Stimulated activated CD8-positive, alpha-beta memory T cell treated with anti-CD3 and anti-CD28 coated beads, Interleukin-7, amount 100 ng/mL, for 24 hours (primary cell): ENCODE results near the gene PLEKHG4B.
"Not testable (repeated sequence)": the region's sequence is repeated elsewhere in the genome, so short reads cannot be mapped to it uniquely, and the experiment has no call there.

Experiments used
- DNase-seq: peaks from one replicate; pipeline ENCODE4 v3.0.0-alpha.2; 2020; ENCODE audit warnings: low read depth

The PLEKHG4B gene

DNA sequence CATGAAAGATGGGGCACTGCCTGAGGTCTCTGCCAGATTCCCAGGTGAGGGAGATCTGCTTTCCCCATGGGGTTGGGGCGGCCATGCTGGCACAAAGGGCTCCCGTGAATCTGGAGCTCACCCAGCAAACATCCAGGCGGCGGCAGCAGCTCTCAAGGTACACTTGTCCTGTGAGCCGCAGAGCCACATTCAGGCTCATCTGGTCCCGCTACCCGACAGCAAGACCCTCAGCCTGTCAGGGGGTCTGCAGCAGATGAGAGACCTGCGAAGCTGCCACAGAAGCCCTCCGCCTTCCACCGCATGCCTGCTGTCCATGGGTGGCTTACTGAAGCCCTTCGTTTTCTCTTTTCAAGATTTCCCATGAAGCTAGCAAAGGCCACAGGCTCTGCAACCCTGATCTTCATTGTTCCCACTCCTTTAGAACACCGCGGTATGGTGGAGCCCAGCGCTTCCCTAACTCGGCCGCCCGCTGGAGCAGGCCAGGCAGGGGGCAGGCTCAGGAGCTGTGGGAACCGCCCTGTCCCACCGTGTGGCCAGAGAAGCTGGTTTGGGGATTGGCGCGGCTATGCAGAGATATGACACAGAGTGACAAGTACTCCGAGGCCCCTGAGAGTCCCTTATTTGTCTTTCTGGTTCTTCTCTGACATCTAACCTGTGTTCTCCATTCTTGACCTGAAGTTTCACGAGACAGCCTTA is 108.1 kb downstream of the PLEKHG4B start:
- no peak for DNase-seq

DNA sequence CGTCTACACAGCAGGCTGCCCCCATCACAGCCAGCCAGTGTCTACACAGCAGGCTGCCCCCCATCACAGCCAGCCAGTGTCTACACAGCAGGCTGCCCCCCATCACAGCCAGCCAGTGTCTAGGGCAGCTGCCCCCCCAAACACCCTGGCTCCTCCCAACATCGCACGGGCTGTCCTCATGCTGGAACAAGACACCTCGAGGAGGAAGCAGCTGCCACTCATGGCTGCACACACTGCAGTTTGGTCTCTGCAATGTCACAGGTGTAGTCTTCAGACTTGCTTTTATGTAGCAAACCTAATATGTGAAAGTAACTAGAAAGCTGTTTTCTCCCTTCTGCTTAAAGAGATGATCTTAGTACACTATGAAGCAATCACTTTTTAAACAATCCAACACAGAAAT is 109.0 kb downstream of the PLEKHG4B start:
- DNase-seq: no peak

GRCh38 chr5:201672-202071 is 109.7 kb downstream of the PLEKHG4B start:
- DNase-seq: no peak

GRCh38 chr5:203246-203930 is 111.4 kb downstream of the PLEKHG4B start:
- DNase-seq: no peak

GRCh38 chr5:204001-204400 is 112.0 kb downstream of the PLEKHG4B start:
- DNase-seq: no peak

- DNase-seq: no peak
Observed at GRCh38 chr5:204462-204861, 112.5 kb downstream of the PLEKHG4B start.

- DNase-seq: no peak
Observed at GRCh38 chr5:204966-205670, 113.2 kb downstream of the PLEKHG4B start.

DNA sequence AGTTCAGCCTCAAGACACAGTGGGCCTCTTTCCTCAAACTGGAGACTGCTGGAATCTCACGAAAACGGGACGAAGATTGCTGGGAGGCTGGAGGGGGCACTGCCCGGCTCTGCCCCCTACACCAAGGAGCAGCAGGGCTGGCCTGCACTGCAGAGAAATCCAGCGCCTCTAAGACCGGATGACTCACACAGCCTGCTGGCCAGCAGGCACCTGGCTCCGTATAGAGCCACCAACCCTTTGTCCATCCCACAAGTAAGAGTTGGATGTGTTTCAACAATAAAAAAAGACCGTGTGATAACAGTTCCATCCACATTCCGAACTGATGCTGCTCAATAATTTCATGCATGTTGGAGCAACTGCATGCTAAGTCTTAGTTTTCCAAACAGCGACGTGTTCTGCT is 114.4 kb downstream of the PLEKHG4B start:
- no peak for DNase-seq

DNA sequence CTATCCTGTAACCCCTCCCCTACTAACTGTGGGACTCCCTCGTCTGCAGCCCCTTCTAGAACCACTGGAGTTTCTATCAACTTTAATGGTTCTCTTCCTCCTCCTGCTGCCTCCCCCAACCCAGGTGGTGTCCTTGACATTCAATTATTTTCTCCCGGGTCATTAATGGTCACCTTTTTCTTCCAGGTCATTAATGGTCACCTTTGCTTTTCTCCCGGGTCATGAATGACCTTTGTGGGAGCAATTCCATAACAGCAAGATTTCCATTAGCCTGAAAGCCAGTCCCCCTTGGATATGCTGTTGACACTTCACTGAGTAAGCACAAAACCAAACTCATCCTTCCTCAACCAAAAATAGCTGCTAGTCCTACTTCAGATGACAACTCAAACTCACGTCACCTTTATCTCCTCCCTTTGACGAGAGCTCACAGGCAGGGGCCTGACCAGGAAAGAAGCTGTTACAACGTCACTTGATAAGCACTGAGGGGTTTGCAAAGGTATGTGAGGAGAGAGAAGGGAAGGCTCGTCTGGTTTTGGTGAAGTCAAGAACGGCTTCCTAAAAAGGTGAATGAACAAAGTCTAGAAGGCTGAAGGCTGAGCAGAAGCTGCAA is 115.1 kb downstream of the PLEKHG4B start:
- DNase-seq: no peak

GRCh38 chr5:207599-207998 is 115.6 kb downstream of the PLEKHG4B start:
- DNase-seq: no peak

- no peak for DNase-seq
Observed at GRCh38 chr5:208449-209114, 116.6 kb downstream of the PLEKHG4B start.

- no peak for DNase-seq
Observed at GRCh38 chr5:213803-214395, 121.9 kb downstream of the PLEKHG4B start.

- not testable (repeated sequence) for DNase-seq
Observed at GRCh38 chr5:215256-215655, 123.3 kb downstream of the PLEKHG4B start.

DNA sequence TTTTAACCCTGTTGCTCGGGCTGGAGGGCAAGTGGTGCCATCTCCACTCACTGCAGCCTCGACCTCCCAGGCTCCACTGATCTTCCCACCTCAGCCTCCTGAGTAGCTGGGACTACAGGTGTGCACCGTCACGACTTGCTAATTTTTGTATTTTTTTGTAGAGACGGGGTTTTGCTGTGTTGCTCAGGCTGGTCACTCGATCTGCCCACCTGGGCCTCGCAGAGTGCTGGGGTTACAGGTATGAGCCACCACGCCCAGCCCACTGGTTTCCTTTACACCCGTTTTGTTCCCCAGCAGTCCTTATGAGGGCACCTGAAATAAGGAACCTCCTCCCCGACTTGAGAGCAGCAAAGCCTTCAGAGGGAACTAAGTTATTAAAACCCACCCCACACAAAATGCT is 124.1 kb downstream of the PLEKHG4B start:
- DNase-seq: not testable (repeated sequence)

GRCh38 chr5:217494-218456 is 125.8 kb downstream of the PLEKHG4B start, which contains the start of the genes CCDC127 and SDHA:
TSS of gene CCDC127 (minus strand) at chr5:218153. CDS start at chr5:216849, 1,304 bp downstream.
TSS of gene SDHA (plus strand) at chr5:218320. CDS start at chr5:218356, 36 bp downstream.
- DNase-seq: peak; percentile 97

GRCh38 chr5:218457-219291 is 126.7 kb downstream of the PLEKHG4B start:
- DNase-seq: no peak

GRCh38 chr5:219460-219863 is 127.5 kb downstream of the PLEKHG4B start:
- DNase-seq: no peak

DNA sequence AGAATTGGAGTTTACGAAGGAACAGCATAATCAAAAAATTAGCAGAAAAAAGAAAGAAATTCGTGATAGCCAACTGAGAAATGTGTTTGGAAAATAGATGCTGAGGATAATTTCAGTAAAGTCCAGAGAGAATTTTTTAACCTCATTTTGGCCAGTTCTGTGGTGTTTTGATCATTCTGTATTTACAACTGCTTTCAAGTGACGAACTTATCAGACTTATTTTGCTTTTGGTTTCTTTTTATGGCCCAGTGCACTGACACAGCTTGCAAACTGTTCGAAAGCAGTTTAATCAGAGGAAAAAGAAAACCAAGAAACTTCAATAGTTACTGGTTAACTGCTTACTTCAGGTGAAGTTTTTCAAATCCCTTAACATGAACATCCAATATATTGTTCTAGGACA is 128.0 kb downstream of the PLEKHG4B start:
- no peak for DNase-seq

- not testable (repeated sequence) for DNase-seq
Observed at GRCh38 chr5:222951-223715, 131.2 kb downstream of the PLEKHG4B start.
